WTC11 (cell line): ENCODE data around the gene CLDN9. TPM values are rescaled to one million over a fixed set of nuclear protein-coding genes. Genes with fewer than 3 reads are reported as not detected.
A peak's percentile ranks its signal among the peaks of the same experiment; 100 is the strongest.

Source experiments
- FOXJ3 ChIP-seq: sonication (generic); formaldehyde crosslinking; IDR thresholded peaks from 2 replicates; pipeline ENCODE4 v1.9.0; 2021; ENCODE audit warnings: missing genetic modification reagents, mild to moderate bottlenecking, borderline replicate concordance
- FOXK1 ChIP-seq: sonication (generic); formaldehyde crosslinking; IDR thresholded peaks from 2 replicates; pipeline ENCODE4 v1.8.0; 2022; ENCODE audit warnings: mild to moderate bottlenecking, moderate library complexity, missing genetic modification reagents
- GRHL2 ChIP-seq: fragments of 250-450 bp; sonication (Bioruptor Pico); IDR thresholded peaks from 2 replicates; pipeline ENCODE4 v1.8.0; 2022; ENCODE audit warnings: mild to moderate bottlenecking, moderate library complexity; ENCODE audit not compliant: insufficient replicate concordance, severe bottlenecking
- GTF2I ChIP-seq: fragments of 250-450 bp; sonication (Bioruptor Pico); conservative IDR thresholded peaks from 2 replicates; pipeline ENCODE4 v1.4.0; 2021; ENCODE audit warnings: mild to moderate bottlenecking
- HMGA2 ChIP-seq: fragments of 250-450 bp; sonication (Bioruptor Pico); IDR thresholded peaks from 2 replicates; pipeline ENCODE4 v1.4.0; 2021; ENCODE audit warnings: mild to moderate bottlenecking, moderate library complexity
- HMGXB4 ChIP-seq: sonication (generic); formaldehyde crosslinking; IDR thresholded peaks from 2 replicates; pipeline ENCODE4 v1.8.1; 2023; ENCODE audit warnings: mild to moderate bottlenecking, moderate library complexity, missing genetic modification reagents
- JUN ChIP-seq: sonication (generic); formaldehyde crosslinking; IDR thresholded peaks from 2 replicates; pipeline ENCODE4 v1.8.0; 2023; ENCODE audit warnings: mild to moderate bottlenecking, missing genetic modification reagents
- KAT7 ChIP-seq: sonication (generic); formaldehyde crosslinking; IDR thresholded peaks from 2 replicates; pipeline ENCODE4 v1.8.1; 2023; ENCODE audit warnings: missing genetic modification reagents, mild to moderate bottlenecking, borderline replicate concordance
- MAX ChIP-seq: sonication (generic); formaldehyde crosslinking; IDR thresholded peaks from 2 replicates; pipeline ENCODE4 v1.8.0; 2022; ENCODE audit warnings: mild to moderate bottlenecking, missing genetic modification reagents
- MXD4 ChIP-seq: fragments of 250-450 bp; sonication (Bioruptor Pico); IDR thresholded peaks from 2 replicates; pipeline ENCODE4 v1.8.0; 2021; ENCODE audit warnings: mild to moderate bottlenecking, moderate library complexity, borderline replicate concordance
- NFATC4 ChIP-seq: fragments of 250-450 bp; sonication (Bioruptor Pico); IDR thresholded peaks from 2 replicates; pipeline ENCODE4 v1.9.0; 2021; ENCODE audit warnings: mild to moderate bottlenecking
- OVOL2 ChIP-seq: fragments of 250-450 bp; sonication (Bioruptor Pico); IDR thresholded peaks from 2 replicates; pipeline ENCODE4 v1.9.0; 2021; ENCODE audit warnings: mild to moderate bottlenecking, borderline replicate concordance
- PRRX2 ChIP-seq: fragments of 250-450 bp; sonication (Bioruptor Pico); IDR thresholded peaks from 2 replicates; pipeline ENCODE4 v1.8.0; 2021; ENCODE audit warnings: mild to moderate bottlenecking
- SMAD4 ChIP-seq: sonication (generic); formaldehyde crosslinking; IDR thresholded peaks from 2 replicates; pipeline ENCODE4 v1.8.0; 2022; ENCODE audit warnings: mild to moderate bottlenecking, missing genetic modification reagents
- TEAD1 ChIP-seq: sonication (generic); formaldehyde crosslinking; IDR thresholded peaks from 2 replicates; pipeline ENCODE4 v1.8.0; 2022; ENCODE audit warnings: mild to moderate bottlenecking, missing genetic modification reagents
- ZNF416 ChIP-seq: fragments of 250-450 bp; sonication (Bioruptor Pico); IDR thresholded peaks from 2 replicates; pipeline ENCODE4 v1.9.0; 2021; ENCODE audit warnings: mild to moderate bottlenecking, inconsistent platforms
- ZNF423 ChIP-seq: fragments of 250-450 bp; sonication (Bioruptor Pico); IDR thresholded peaks from 2 replicates; pipeline ENCODE4 v2.1.2; 2022; ENCODE audit warnings: mild to moderate bottlenecking, moderate library complexity
- ZNF512 ChIP-seq: sonication (generic); formaldehyde crosslinking; IDR thresholded peaks from 2 replicates; pipeline ENCODE4 v1.8.1; 2022; ENCODE audit warnings: missing genetic modification reagents, borderline replicate concordance
- total RNA-seq: library from RNA; stranded (reverse); gene quantifications from 3 replicates; pipeline ENCODE4 v1.2.3, GENCODE V29; 2021
- TF ChIP-seq, protein P1 (sequence below): sonication (generic); formaldehyde crosslinking; IDR thresholded peaks from 2 replicates; pipeline ENCODE4 v1.8.0; 2022; ENCODE audit warnings: mild to moderate bottlenecking, missing genetic modification reagents
- TF ChIP-seq, protein P2 (sequence below): sonication (generic); formaldehyde crosslinking; IDR thresholded peaks from 2 replicates; pipeline ENCODE4 v1.8.1; 2023; ENCODE audit warnings: mild to moderate bottlenecking, missing genetic modification reagents
- TF ChIP-seq, protein P3 (sequence below): sonication (generic); formaldehyde crosslinking; conservative IDR thresholded peaks from 2 replicates; pipeline ENCODE4 v1.8.1; 2023; ENCODE audit warnings: mild to moderate bottlenecking, low read depth, missing genetic modification reagents, moderate library complexity

CLDN9 gene
- total RNA-seq, 1 experiment from 2014 or later: 0.92 TPM

GRCh38 chr16:3020247-3020603, 7.5 kb downstream of the CLDN9 start, which contains the start of gene TNFRSF12A (continued):
- no peak for TF ChIP-seq GTF2I
- TF ChIP-seq, protein P1, sequence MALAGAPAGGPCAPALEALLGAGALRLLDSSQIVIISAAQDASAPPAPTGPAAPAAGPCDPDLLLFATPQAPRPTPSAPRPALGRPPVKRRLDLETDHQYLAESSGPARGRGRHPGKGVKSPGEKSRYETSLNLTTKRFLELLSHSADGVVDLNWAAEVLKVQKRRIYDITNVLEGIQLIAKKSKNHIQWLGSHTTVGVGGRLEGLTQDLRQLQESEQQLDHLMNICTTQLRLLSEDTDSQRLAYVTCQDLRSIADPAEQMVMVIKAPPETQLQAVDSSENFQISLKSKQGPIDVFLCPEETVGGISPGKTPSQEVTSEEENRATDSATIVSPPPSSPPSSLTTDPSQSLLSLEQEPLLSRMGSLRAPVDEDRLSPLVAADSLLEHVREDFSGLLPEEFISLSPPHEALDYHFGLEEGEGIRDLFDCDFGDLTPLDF (CRISPR knock-in tag): no peak
- TF ChIP-seq KAT7 (CRISPR knock-in tag): no peak
- no peak for TF ChIP-seq OVOL2 (CRISPR knock-in tag)
- no peak for TF ChIP-seq FOXJ3 (CRISPR knock-in tag)
- TF ChIP-seq MXD4: no peak
- 0 out of 2 replicates have a peak, but pooled peaks have one; percentile 28 for TF ChIP-seq JUN (CRISPR knock-in tag)
- no peak for TF ChIP-seq ZNF416 (CRISPR knock-in tag)
- no peak for TF ChIP-seq PRRX2 (CRISPR knock-in tag)
- no peak for TF ChIP-seq ZNF423 (CRISPR knock-in tag)
- TF ChIP-seq NFATC4 (CRISPR knock-in tag): no peak
- TF ChIP-seq ZNF512: no peak
- no peak for TF ChIP-seq HMGXB4 (CRISPR knock-in tag)
- TF ChIP-seq MAX (CRISPR knock-in tag): no peak; the same call in 1 of the 2 replicates
- no peak for TF ChIP-seq SMAD4
- TF ChIP-seq TEAD1 (CRISPR knock-in tag): no peak
- TF ChIP-seq GRHL2 (CRISPR knock-in tag): no peak
- TF ChIP-seq, protein P2, sequence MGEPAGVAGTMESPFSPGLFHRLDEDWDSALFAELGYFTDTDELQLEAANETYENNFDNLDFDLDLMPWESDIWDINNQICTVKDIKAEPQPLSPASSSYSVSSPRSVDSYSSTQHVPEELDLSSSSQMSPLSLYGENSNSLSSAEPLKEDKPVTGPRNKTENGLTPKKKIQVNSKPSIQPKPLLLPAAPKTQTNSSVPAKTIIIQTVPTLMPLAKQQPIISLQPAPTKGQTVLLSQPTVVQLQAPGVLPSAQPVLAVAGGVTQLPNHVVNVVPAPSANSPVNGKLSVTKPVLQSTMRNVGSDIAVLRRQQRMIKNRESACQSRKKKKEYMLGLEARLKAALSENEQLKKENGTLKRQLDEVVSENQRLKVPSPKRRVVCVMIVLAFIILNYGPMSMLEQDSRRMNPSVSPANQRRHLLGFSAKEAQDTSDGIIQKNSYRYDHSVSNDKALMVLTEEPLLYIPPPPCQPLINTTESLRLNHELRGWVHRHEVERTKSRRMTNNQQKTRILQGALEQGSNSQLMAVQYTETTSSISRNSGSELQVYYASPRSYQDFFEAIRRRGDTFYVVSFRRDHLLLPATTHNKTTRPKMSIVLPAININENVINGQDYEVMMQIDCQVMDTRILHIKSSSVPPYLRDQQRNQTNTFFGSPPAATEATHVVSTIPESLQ (CRISPR knock-in tag): no peak
- TF ChIP-seq, protein P3, sequence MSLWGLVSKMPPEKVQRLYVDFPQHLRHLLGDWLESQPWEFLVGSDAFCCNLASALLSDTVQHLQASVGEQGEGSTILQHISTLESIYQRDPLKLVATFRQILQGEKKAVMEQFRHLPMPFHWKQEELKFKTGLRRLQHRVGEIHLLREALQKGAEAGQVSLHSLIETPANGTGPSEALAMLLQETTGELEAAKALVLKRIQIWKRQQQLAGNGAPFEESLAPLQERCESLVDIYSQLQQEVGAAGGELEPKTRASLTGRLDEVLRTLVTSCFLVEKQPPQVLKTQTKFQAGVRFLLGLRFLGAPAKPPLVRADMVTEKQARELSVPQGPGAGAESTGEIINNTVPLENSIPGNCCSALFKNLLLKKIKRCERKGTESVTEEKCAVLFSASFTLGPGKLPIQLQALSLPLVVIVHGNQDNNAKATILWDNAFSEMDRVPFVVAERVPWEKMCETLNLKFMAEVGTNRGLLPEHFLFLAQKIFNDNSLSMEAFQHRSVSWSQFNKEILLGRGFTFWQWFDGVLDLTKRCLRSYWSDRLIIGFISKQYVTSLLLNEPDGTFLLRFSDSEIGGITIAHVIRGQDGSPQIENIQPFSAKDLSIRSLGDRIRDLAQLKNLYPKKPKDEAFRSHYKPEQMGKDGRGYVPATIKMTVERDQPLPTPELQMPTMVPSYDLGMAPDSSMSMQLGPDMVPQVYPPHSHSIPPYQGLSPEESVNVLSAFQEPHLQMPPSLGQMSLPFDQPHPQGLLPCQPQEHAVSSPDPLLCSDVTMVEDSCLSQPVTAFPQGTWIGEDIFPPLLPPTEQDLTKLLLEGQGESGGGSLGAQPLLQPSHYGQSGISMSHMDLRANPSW (CRISPR knock-in tag): no peak
- TF ChIP-seq HMGA2 (CRISPR knock-in tag): no peak
- no peak for TF ChIP-seq FOXK1 (CRISPR knock-in tag)
- TF ChIP-seq, all 79 proteins: peak for 8
